ENCODE measurements around the gene RXFP4. TPM values are rescaled to one million over a fixed set of nuclear protein-coding genes. Genes with fewer than 3 reads are reported as not detected.

The RXFP4 gene
- total and polyA plus RNA-seq, 9 of the 15 experiments (the other 6 are each of a cell fraction or from before 2014, with no cell fraction given) = 0.64 TPM; not detected in 8

DNA sequence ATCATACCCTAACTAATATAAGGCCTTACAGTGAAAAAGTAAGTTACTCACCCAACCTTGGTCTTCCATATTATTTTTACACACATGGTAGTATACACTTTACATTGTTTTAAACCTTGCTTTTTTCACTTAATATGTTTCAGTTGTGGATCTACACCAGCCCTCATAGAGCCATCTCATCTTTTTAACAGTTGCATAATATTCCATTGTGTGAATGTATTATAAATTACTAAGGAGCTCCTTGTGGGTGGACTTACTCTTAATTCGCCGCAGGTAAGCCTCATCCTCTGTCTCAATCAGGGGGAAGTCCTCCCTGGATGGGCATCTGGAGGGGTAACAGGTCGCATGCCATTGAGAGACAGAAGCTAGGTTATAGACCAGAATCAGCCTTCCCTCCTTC, 13.2 kb downstream of the RXFP4 start:
- POLR2A ChIA-PET = interaction anchor here (0.6 to 1.9 kb wide), 8 partner anchors 9 to 95 kb away, joined by 3 to 10 read pairs (median 5); no protein-coding TSS in a partner anchor
- Histone ChIP-seq H3K4me1 (replicated peaks in 1 of 2; ENCODE audit: control insufficient read depth in 2 of 2, insufficient read depth in 2 of 2, low read length in 2 of 2) (no peaks in the 10 kb centered on the region; a peak in 1 of 5 replicates), H3K27me3 (ENCODE audit: control insufficient read depth in 2 of 2, insufficient read depth in 2 of 2, low read length in 2 of 2) (no peaks in the 10 kb centered on the region), H3K4me3 (no peak overlapping the region), H3K9me1 (ENCODE audit: control insufficient read depth, insufficient read depth, low read length) (peaks cover 4% of the 10 kb centered on the region), H3K36me3 (ENCODE audit: control insufficient read depth, insufficient read depth, low read length) (peaks cover 92% of the 10 kb centered on the region), H3K79me2 (ENCODE audit: control insufficient read depth, insufficient read depth, low read length) (no peaks in the 10 kb centered on the region), H4K20me1 (replicated peaks; ENCODE audit: control insufficient read depth, insufficient read depth, low read length) (0 out of 2 replicates have a peak, but pooled peaks cover under 1% of the 10 kb centered on the region), H2AFZ (ENCODE audit: low read depth, low read length) (no peak overlapping the region), H3K27ac (ENCODE audit: extremely low read depth, low read depth, low read length) (no peak overlapping the region), H3K4me2 (ENCODE audit: insufficient read depth, low read length) (no peak overlapping the region), H3K9ac (ENCODE audit: insufficient read depth in 1 of 2, low read depth in 2 of 2, low read length in 2 of 2) (no peak overlapping the region), H3K9me3 (replicated peaks; ENCODE audit: control insufficient read depth, insufficient read depth, low read depth, low read length) (no peaks in the 10 kb centered on the region)
- CTCF ChIA-PET (ENCODE audit: low intra/inter-chr PET ratio) = interaction anchor here (0.6 kb wide), 1 partner anchor 106 kb away, joined by 6 read pairs; the partner anchor contains the start of gene RAB25
- FAIRE-seq (no peak), ATAC-seq (no peak), DNase-seq (ENCODE audit: extremely low read depth in 1 of 4, low spot score in 3 of 4) (no peak)
- WGBS (ENCODE audit: insufficient coverage, low coverage, missing lambda C conversion rate) = 95% methylated on average over 3 of the region's 3 CpGs
- in situ Hi-C loops (cut with MboI) = no loop called here
- BruUV-seq (replicated peaks) = no TSS peak
- intact Hi-C loops (cut with micrococcal nuclease) = no loop called here
- TF ChIP-seq EZH2 (IDR thresholded peaks at IDR 0.05; ENCODE audit: borderline replicate concordance, low read depth, low read length) (no peak), ZNF146 (CRISPR knock-in tag; IDR thresholded peaks at IDR 0.05; ENCODE audit: unreplicated experiment) (peak; percentile 24), ZNF133 (CRISPR knock-in tag; IDR thresholded peaks at IDR 0.05) (no peak), NR1H2 (CRISPR knock-in tag; IDR thresholded peaks at IDR 0.05) (no peak), RBM25 (IDR thresholded peaks at IDR 0.05; ENCODE audit: low read depth, low read length, severe bottlenecking) (peak; percentile 7)
- TF ChIP-seq, protein P1, sequence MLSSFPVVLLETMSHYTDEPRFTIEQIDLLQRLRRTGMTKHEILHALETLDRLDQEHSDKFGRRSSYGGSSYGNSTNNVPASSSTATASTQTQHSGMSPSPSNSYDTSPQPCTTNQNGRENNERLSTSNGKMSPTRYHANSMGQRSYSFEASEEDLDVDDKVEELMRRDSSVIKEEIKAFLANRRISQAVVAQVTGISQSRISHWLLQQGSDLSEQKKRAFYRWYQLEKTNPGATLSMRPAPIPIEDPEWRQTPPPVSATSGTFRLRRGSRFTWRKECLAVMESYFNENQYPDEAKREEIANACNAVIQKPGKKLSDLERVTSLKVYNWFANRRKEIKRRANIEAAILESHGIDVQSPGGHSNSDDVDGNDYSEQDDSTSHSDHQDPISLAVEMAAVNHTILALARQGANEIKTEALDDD (IDR thresholded peaks at IDR 0.05) = no peak
